ENCODE data around the gene DENND4B. TPM values are rescaled to one million over a fixed set of nuclear protein-coding genes. Genes with fewer than 3 reads are reported as not detected.

Gene DENND4B
- total and polyA plus RNA-seq, 9 of the 15 experiments (the other 6 are each of a cell fraction or from before 2014, with no cell fraction given): 9.5 to 80.5 (median 23.1) TPM

GRCh38 chr1:153956997-153957715, 10.6 kb upstream of the DENND4B start:
- ATAC-seq: no peak
- POLR2A ChIA-PET: interaction anchor here (0.7 to 4.9 kb wide), 8 partner anchors 9 to 34 kb away, joined by 3 to 39 read pairs (median 5); partner anchors contain the start of genes CREB3L4, DENND4B, JTB and RPS27
- BruUV-seq (replicated peaks): no TSS peak

More at GRCh38 chr1:153956997-153957715, 10.6 kb upstream of the DENND4B start:
- Histone ChIP-seq H3K4me1 (replicated peaks in 1 of 2; ENCODE audit: control insufficient read depth in 2 of 2, insufficient read depth in 2 of 2, low read length in 2 of 2) (peaks cover 21 to 32% of the 10 kb centered on the region in 2 experiments), H3K27me3 (ENCODE audit: control insufficient read depth in 2 of 2, insufficient read depth in 2 of 2, low read length in 2 of 2) (no peaks in the 10 kb centered on the region), H3K27ac (ENCODE audit: extremely low read depth, low read depth, low read length) (peak overlapping the region; percentile 83; the same call in 2 of the 3 replicates), H3K4me3 (peak overlapping the region; percentile 94), H3K36me3 (ENCODE audit: control insufficient read depth, insufficient read depth, low read length) (peaks cover 49% of the 10 kb centered on the region), H3K9me3 (replicated peaks; ENCODE audit: control insufficient read depth, insufficient read depth, low read depth, low read length) (no peaks in the 10 kb centered on the region), H4K20me1 (replicated peaks; ENCODE audit: control insufficient read depth, insufficient read depth, low read length) (peaks cover 9% of the 10 kb centered on the region; the same call in 1 of the 2 replicates), H3K9me1 (ENCODE audit: control insufficient read depth, insufficient read depth, low read length) (no peaks in the 10 kb centered on the region), H2AFZ (ENCODE audit: low read depth, low read length) (peak overlapping the region; percentile 92; the same call in 1 of the 2 replicates), H3K79me2 (ENCODE audit: control insufficient read depth, insufficient read depth, low read length) (peaks cover 49% of the 10 kb centered on the region), H3K4me2 (ENCODE audit: insufficient read depth, low read length) (peak overlapping the region; percentile 90), H3K9ac (ENCODE audit: insufficient read depth in 1 of 2, low read depth in 2 of 2, low read length in 2 of 2) (peak overlapping the region; percentile 83 to 94; a peak in 3 of 4 replicates)
- intact Hi-C loops (cut with micrococcal nuclease) (no loop called here), in situ Hi-C loops (cut with MboI) (no loop called here)
- no peak for TF ChIP-seq MYNN (IDR thresholded peaks at IDR 0.05)
- TF ChIP-seq MYNN (CRISPR knock-in tag; IDR thresholded peaks at IDR 0.05): no peak
- 0 out of 2 replicates have a peak, but pooled peaks have one; percentile 10 for TF ChIP-seq KAT7 (CRISPR knock-in tag; IDR thresholded peaks at IDR 0.05; ENCODE audit: borderline replicate concordance)
- peak; percentile 45; the same call in 1 of the 2 replicates for TF ChIP-seq MECOM (CRISPR knock-in tag; IDR thresholded peaks at IDR 0.05)
- TF ChIP-seq AFF4 (CRISPR knock-in tag; IDR thresholded peaks at IDR 0.05): 0 out of 2 replicates have a peak, but pooled peaks have one; percentile 1
- no peak for TF ChIP-seq HDAC2 (IDR thresholded peaks at IDR 0.05)
- WGBS (ENCODE audit: insufficient coverage, low coverage, missing lambda C conversion rate): 11% methylated on average over 6 of the region's 6 CpGs
- CTCF ChIA-PET (ENCODE audit: low intra/inter-chr PET ratio): no interaction called here
- DNase-seq (ENCODE audit: extremely low read depth in 1 of 4, low spot score in 3 of 4): no peak
- peak; percentile 11 for FAIRE-seq

Data from K562 (cell line).